ENCODE measurements around the gene STARD8.
"Not testable (repeated sequence)": the region's sequence is repeated elsewhere in the genome, so short reads cannot be mapped to it uniquely, and the experiment has no call there.

The STARD8 gene

GRCh38 chrX:68651110-68651509, 3.6 kb downstream of the STARD8 start:
- no peak overlapping the region for H3K23ac ChIP-seq (ENCODE audit: low read length)
- peaks cover 0 to 2% of the 10 kb centered on the region in 2 experiments for H3K36me3 ChIP-seq (ENCODE audit: control insufficient read depth in 1 of 2, insufficient read depth in 2 of 2, low read length in 2 of 2)
- H3K9me3 ChIP-seq (ENCODE audit: insufficient read depth, low read depth, low read length) = no peaks in the 10 kb centered on the region
- no peak overlapping the region for H4K8ac ChIP-seq (ENCODE audit: low read depth, low read length)
- no peaks in the 10 kb centered on the region for H3K79me2 ChIP-seq (ENCODE audit: control insufficient read depth, insufficient read depth, low read length, poor library complexity)
- H3K18ac ChIP-seq (ENCODE audit: low read length) = no peak overlapping the region
- H3K4me2 ChIP-seq (ENCODE audit: low read length) = no peak overlapping the region
- no peak overlapping the region for H2AK5ac ChIP-seq (ENCODE audit: low read length)
- H2AFZ ChIP-seq (ENCODE audit: insufficient read depth, low read length, poor library complexity) = no peak overlapping the region
- H3K4ac ChIP-seq (ENCODE audit: low read depth, low read length) = no peak overlapping the region
- DNase-seq = no peak
- H2BK120ac ChIP-seq (ENCODE audit: insufficient read depth, low read length, poor library complexity) = no peak overlapping the region
- no peak overlapping the region for H3K14ac ChIP-seq (ENCODE audit: low read length)
- no peaks in the 10 kb centered on the region for H3K79me1 ChIP-seq (ENCODE audit: low read length)
- no peak overlapping the region for H2BK12ac ChIP-seq (ENCODE audit: low read length)
- peaks cover 0 to 15% of the 10 kb centered on the region in 2 experiments for H3K4me1 ChIP-seq (ENCODE audit: control insufficient read depth in 1 of 2, insufficient read depth in 2 of 2, low read length in 2 of 2)
- no peak overlapping the region for H2BK5ac ChIP-seq (ENCODE audit: low read depth, low read length, poor library complexity)
- H3K9ac ChIP-seq (ENCODE audit: low read length) = no peak overlapping the region
- no CpG with 5 or more reads among the region's 7 CpGs for WGBS (ENCODE audit: extremely low coverage, insufficient coverage, insufficient read length)
- H3K27me3 ChIP-seq (ENCODE audit: insufficient read depth, low read length) = no peaks in the 10 kb centered on the region
- H4K12ac ChIP-seq (ENCODE audit: low read depth, low read length) = no peak overlapping the region
- H4K91ac ChIP-seq (ENCODE audit: low read depth, low read length) = no peak overlapping the region
- H3K4me3 ChIP-seq (ENCODE audit: low read depth, low read length) = no peak overlapping the region
- no peak overlapping the region for H3K27ac ChIP-seq (ENCODE audit: low read depth, low read length)

DNA sequence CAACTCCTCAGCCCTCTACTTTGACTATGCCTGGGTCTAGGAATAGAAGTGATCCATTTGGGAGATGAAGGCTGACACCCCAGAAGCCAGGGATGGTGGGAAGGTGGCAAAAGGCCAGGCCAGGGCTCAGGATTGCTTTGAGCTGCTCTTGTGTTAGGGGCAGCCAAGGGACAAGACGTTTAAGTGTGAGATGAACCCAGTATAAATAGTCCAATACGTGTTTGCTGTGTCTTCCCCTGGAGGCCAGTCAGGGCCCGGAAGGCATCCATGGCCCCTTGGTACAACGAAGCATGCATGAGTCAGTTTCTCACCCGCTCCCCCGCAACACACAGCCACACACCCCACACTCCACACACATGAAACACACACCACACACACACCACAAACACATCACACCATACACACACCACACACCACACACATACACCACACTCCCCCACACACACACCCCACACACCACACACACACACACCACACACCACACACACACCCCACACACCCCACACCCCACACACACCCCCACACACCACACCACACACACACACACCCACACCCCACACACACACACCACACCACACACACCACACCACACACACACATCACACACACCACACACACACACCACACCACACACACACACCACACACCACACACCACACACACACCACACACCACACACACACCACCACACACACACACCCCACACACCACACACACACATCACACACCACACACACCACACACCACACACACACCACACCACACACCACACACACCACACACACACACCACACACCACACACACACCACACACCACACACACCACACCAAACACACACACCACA, 5.1 kb downstream of the STARD8 start:
- Histone ChIP-seq H2AFZ (ENCODE audit: insufficient read depth, low read length, poor library complexity) (no peak overlapping the region), H4K12ac (ENCODE audit: low read depth, low read length) (no peak overlapping the region), H4K8ac (ENCODE audit: low read depth, low read length) (no peak overlapping the region), H4K91ac (ENCODE audit: low read depth, low read length) (no peak overlapping the region), H3K9ac (ENCODE audit: low read length) (no peak overlapping the region), H2BK5ac (ENCODE audit: low read depth, low read length, poor library complexity) (no peak overlapping the region), H3K79me2 (ENCODE audit: control insufficient read depth, insufficient read depth, low read length, poor library complexity) (no peaks in the 10 kb centered on the region), H3K36me3 (ENCODE audit: control insufficient read depth in 1 of 2, insufficient read depth in 2 of 2, low read length in 2 of 2) (peaks cover 0 to 2% of the 10 kb centered on the region in 2 experiments), H3K4me1 (ENCODE audit: control insufficient read depth in 1 of 2, insufficient read depth in 2 of 2, low read length in 2 of 2) (peaks cover 0 to 13% of the 10 kb centered on the region in 2 experiments), H3K14ac (ENCODE audit: low read length) (no peak overlapping the region), H3K18ac (ENCODE audit: low read length) (no peak overlapping the region), H3K23ac (ENCODE audit: low read length) (no peak overlapping the region), H3K79me1 (ENCODE audit: low read length) (no peaks in the 10 kb centered on the region), H2BK12ac (ENCODE audit: low read length) (no peak overlapping the region), H3K4me3 (ENCODE audit: low read depth, low read length) (peak overlapping the region; percentile 50), H2AK5ac (ENCODE audit: low read length) (no peak overlapping the region), H3K27me3 (ENCODE audit: insufficient read depth, low read length) (no peaks in the 10 kb centered on the region), H3K4ac (ENCODE audit: low read depth, low read length) (no peak overlapping the region), H3K9me3 (ENCODE audit: insufficient read depth, low read depth, low read length) (no peaks in the 10 kb centered on the region), H3K27ac (ENCODE audit: low read depth, low read length) (no peak overlapping the region), H3K4me2 (ENCODE audit: low read length) (no peak overlapping the region), H2BK120ac (ENCODE audit: insufficient read depth, low read length, poor library complexity) (no peak overlapping the region)
- no peak for DNase-seq
- WGBS (ENCODE audit: extremely low coverage, insufficient coverage, insufficient read length) = no CpG with 5 or more reads among the region's 6 CpGs

DNA sequence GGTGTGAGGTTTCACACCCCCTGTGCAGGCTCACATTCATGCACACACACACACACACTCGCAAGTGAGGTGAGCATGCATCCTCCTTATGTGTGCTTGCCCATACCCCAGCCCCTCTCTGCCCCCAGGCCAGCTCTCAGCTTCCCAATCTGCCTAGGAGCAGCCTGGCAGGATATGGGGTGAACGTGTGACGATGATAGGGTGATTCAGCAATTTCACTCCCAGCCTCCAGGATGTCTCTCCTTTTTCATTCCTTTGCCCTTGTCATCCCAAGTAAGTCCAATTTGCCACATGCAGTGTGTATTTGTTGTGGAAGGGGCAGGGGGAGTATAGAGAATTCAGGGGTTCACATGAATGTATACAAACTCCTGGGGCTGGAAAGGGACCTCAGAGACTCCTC, 7.2 kb downstream of the STARD8 start:
- Histone ChIP-seq H3K23ac (ENCODE audit: low read length) (no peak overlapping the region), H3K27me3 (ENCODE audit: insufficient read depth, low read length) (no peaks in the 10 kb centered on the region), H2BK5ac (ENCODE audit: low read depth, low read length, poor library complexity) (no peak overlapping the region), H2AK5ac (ENCODE audit: low read length) (no peak overlapping the region), H3K9me3 (ENCODE audit: insufficient read depth, low read depth, low read length) (no peaks in the 10 kb centered on the region), H3K4ac (ENCODE audit: low read depth, low read length) (no peak overlapping the region), H2BK12ac (ENCODE audit: low read length) (no peak overlapping the region), H4K8ac (ENCODE audit: low read depth, low read length) (no peak overlapping the region), H2AFZ (ENCODE audit: insufficient read depth, low read length, poor library complexity) (no peak overlapping the region), H3K79me2 (ENCODE audit: control insufficient read depth, insufficient read depth, low read length, poor library complexity) (no peaks in the 10 kb centered on the region), H3K18ac (ENCODE audit: low read length) (no peak overlapping the region), H3K4me1 (ENCODE audit: control insufficient read depth in 1 of 2, insufficient read depth in 2 of 2, low read length in 2 of 2) (peaks cover 7 to 14% of the 10 kb centered on the region in 2 experiments), H3K9ac (ENCODE audit: low read length) (no peak overlapping the region), H3K4me2 (ENCODE audit: low read length) (no peak overlapping the region), H2BK120ac (ENCODE audit: insufficient read depth, low read length, poor library complexity) (no peak overlapping the region), H3K79me1 (ENCODE audit: low read length) (peaks cover 7% of the 10 kb centered on the region), H4K91ac (ENCODE audit: low read depth, low read length) (no peak overlapping the region), H3K14ac (ENCODE audit: low read length) (no peak overlapping the region), H3K27ac (ENCODE audit: low read depth, low read length) (no peak overlapping the region), H3K4me3 (ENCODE audit: low read depth, low read length) (no peak overlapping the region), H4K12ac (ENCODE audit: low read depth, low read length) (no peak overlapping the region), H3K36me3 (ENCODE audit: control insufficient read depth in 1 of 2, insufficient read depth in 2 of 2, low read length in 2 of 2) (peaks cover 0 to 2% of the 10 kb centered on the region in 2 experiments)
- DNase-seq = no peak
- WGBS (ENCODE audit: extremely low coverage, insufficient coverage, insufficient read length) = no CpG with 5 or more reads among the region's 3 CpGs

DNA sequence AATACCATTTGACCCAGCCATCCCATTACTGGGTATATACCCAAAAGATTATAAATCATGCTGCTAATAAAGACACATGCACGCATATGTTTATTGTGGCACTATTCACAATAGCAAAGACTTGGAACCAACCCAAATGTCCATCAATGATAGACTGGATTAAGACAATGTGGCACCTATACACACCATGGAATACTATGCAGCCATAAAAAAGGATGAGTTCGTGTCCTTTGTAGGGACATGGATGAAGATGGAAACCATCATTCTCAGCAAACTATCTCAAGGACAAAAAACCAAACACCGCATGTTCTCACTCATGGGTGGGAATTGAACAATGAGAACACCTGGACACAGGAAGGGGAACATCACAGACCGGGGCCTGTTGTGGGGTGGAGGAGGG, 9.0 kb downstream of the STARD8 start:
- no CpG with 5 or more reads among the region's 4 CpGs for WGBS (ENCODE audit: extremely low coverage, insufficient coverage, insufficient read length)
- H2AK5ac ChIP-seq (ENCODE audit: low read length); H2AFZ ChIP-seq (ENCODE audit: insufficient read depth, low read length, poor library complexity); H3K27me3 ChIP-seq (ENCODE audit: insufficient read depth, low read length); H3K23ac ChIP-seq (ENCODE audit: low read length); H3K18ac ChIP-seq (ENCODE audit: low read length); H3K79me2 ChIP-seq (ENCODE audit: control insufficient read depth, insufficient read depth, low read length, poor library complexity); H3K4ac ChIP-seq (ENCODE audit: low read depth, low read length); H3K14ac ChIP-seq (ENCODE audit: low read length); H2BK12ac ChIP-seq (ENCODE audit: low read length); H3K9ac ChIP-seq (ENCODE audit: low read length); H4K8ac ChIP-seq (ENCODE audit: low read depth, low read length); H3K9me3 ChIP-seq (ENCODE audit: insufficient read depth, low read depth, low read length); H3K4me3 ChIP-seq (ENCODE audit: low read depth, low read length); H3K27ac ChIP-seq (ENCODE audit: low read depth, low read length); DNase-seq; H2BK5ac ChIP-seq (ENCODE audit: low read depth, low read length, poor library complexity); H4K12ac ChIP-seq (ENCODE audit: low read depth, low read length); H3K36me3 ChIP-seq (ENCODE audit: control insufficient read depth in 1 of 2, insufficient read depth in 2 of 2, low read length in 2 of 2); H3K4me2 ChIP-seq (ENCODE audit: low read length); H2BK120ac ChIP-seq (ENCODE audit: insufficient read depth, low read length, poor library complexity); H4K91ac ChIP-seq (ENCODE audit: low read depth, low read length): not testable (repeated sequence)
- Histone ChIP-seq H3K4me1 (ENCODE audit: control insufficient read depth in 1 of 2, insufficient read depth in 2 of 2, low read length in 2 of 2) (peaks cover 10 to 18% of the 10 kb centered on the region in 2 experiments), H3K79me1 (ENCODE audit: low read length) (peaks cover 15% of the 10 kb centered on the region)
